Ramos (cell line): Measurements from ENCODE around the gene DDX24.
"Not testable (repeated sequence)": the region's sequence is repeated elsewhere in the genome, so short reads cannot be mapped to it uniquely, and the experiment has no call there.

ENCODE experiments used
- in situ Hi-C: fragments of 300-500 bp; cut with MboI; formaldehyde crosslinking; loops from one replicate; pipeline ENCODE4 v1.14.3; 2022; ENCODE audit warnings: low sequenced_read_pairs; ENCODE audit not compliant: unreplicated experiment

Gene DDX24

GRCh38 chr14:94088516-94088915 is 7.5 kb upstream of the DDX24 start:
- in situ Hi-C loops, result no loop called here

DNA sequence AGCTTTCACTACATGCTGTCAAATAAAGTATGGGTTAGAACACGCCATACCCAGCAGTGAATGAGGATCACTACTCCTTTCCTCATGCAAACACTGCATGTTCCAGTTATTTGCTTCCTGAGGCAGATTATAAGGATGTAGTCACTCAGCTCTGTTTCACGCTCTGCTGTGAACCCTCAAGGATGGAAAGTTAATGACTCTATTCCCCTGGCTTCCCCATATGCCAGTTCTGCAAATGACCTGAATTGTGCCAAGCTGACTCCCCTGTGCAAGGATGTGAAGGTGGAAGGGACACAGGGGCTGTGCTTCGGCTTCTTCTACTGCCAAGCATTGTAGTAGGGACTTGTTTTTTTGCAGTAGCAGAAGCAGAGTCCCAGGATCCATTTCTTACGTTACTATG is 6.9 kb upstream of the DDX24 start:
- in situ Hi-C loops, result no loop called here

DNA sequence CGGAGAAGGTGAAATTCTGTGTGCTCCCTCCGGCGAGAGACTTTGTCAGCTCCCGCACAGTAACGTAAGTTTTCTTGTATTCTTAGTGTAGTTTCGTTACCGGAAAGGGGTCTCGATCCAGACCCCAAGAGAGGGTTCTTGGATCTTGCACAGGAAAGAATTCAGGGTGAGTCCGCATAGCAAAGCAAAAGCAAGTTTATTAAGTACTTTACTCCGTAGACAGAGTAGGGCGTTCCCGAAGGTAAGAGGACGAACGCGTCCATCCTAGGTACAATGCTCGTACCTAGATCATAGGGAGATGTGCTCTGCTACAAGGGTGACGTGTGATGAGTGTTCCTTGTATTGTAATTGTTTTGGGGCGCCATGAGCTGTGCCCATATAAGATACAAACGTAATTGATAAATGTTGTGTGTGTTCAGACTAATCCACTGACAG is 401 bp upstream of the DDX24 start:
- in situ Hi-C loops, result no loop called here

GRCh38 chr14:94079891-94080620 is 946 bp downstream of the DDX24 start:
- in situ Hi-C loops, result no loop called here

GRCh38 chr14:94077823-94078222 is 3.2 kb downstream of the DDX24 start:
- in situ Hi-C loops, result no loop called here

DNA sequence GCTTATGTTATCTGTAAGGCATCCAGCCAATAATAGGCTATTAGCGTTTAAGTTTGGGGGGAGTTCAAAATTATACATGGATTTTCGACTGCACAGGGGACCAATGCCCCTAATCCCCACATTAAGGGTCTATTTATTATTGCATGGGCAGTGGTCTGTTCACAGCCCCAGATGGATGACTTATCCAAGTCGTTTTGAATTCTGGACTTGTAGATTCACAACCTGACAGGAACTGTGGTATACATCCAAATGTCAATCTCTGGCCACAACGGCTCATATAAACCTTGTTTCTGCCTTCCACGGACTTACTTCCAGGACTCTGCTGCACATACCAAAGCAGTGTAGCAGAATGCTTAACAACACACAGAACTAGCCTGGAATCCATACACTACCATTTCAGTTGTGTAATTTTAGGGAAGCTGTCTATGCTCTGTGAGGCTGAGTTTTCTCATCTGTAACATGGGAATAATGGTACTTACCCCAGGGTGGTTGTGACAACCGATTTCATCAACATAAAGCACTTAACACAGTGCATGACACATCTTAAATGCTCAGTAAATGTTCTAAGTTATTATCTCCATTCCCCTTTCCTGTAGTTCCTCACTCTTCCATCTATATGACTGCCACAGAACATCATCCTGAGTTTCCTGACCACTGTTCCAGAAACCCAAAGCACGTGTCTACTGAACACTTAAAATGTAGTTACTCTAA is 3.7 kb downstream of the DDX24 start:
- in situ Hi-C loops, result no loop called here

DNA sequence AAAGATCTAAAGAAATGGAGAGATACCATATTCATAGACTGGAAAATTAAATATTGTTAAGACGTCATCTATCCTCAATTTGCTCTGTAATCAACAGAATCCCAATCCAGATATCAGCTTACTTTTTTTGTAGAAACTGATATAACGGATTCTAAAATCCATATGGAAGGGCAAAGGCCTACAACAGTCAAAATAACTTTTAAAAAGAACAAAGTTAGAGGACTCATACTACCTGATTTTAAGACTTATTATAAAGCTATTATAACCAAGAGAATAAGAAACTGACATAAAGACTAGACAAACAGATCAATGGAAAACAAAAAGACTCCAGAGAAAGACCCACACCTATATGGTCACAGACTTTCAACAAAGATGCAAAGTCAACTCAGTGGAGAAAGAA is 6.0 kb downstream of the DDX24 start:
- in situ Hi-C loops, result no loop called here

- in situ Hi-C loops, result no loop called here
These were observed 6.5 kb downstream of the DDX24 start for GRCh38 chr14:94074534-94074933.

DNA sequence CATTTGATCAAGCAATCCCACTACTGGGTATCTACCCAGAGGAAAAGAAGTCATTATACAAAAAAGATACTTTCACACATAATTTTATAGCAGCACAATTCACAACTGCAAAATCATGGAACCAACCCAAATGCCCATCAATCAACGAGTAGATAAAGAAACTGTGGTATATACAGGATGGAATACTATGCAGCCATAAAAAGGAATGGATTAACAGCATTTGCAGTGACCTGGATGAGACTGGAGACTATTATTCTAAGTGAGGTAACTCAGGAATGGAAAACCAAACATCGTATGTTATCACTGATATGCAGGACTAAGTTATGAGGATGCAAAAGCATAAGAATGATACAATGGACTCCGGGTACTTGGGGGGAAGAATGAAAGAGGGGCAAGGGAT is 8.9 kb downstream of the DDX24 start:
- in situ Hi-C loops, result not testable (repeated sequence)

- in situ Hi-C loops, result no loop called here
These were observed 14.8 kb downstream of the DDX24 start for GRCh38 chr14:94066089-94066676.

- in situ Hi-C loops, result no loop called here
These were observed 18.6 kb downstream of the DDX24 start for GRCh38 chr14:94062344-94062940.

DNA sequence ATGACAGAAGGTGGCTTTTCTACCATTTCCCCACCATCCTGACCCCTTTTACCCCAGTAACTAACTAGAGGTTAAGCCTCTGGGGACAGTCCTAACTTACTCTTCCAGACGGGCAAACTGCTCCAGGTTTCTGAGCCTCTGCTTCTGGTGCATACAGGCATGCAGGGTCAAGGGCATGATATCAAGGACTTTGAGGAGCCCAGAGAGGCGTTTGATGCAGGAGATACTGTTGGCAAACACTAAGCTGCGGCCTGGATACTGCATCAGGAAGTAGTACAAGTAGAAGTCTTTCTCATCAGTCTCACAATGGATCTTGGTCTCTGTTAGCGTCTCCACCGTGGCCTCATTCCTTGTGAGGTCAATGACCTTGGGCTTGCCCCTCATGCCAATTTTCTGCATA is 21.0 kb downstream of the DDX24 start:
- in situ Hi-C loops, result no loop called here

- in situ Hi-C loops, result no loop called here
These were observed 22.3 kb downstream of the DDX24 start for GRCh38 chr14:94058674-94059138.

GRCh38 chr14:94058128-94058673 is 22.8 kb downstream of the DDX24 start:
- in situ Hi-C loops, result no loop called here

- in situ Hi-C loops, result no loop called here
These were observed 24.3 kb downstream of the DDX24 start for GRCh38 chr14:94056579-94057308.

GRCh38 chr14:94054936-94055335 is 26.1 kb downstream of the DDX24 start:
- in situ Hi-C loops, result no loop called here

- in situ Hi-C loops, result no loop called here
These were observed 26.6 kb downstream of the DDX24 start for GRCh38 chr14:94054401-94054800.

GRCh38 chr14:94052662-94053061 is 28.3 kb downstream of the DDX24 start:
- in situ Hi-C loops, result no loop called here

GRCh38 chr14:94052199-94052598 is 28.8 kb downstream of the DDX24 start:
- in situ Hi-C loops, result no loop called here

DNA sequence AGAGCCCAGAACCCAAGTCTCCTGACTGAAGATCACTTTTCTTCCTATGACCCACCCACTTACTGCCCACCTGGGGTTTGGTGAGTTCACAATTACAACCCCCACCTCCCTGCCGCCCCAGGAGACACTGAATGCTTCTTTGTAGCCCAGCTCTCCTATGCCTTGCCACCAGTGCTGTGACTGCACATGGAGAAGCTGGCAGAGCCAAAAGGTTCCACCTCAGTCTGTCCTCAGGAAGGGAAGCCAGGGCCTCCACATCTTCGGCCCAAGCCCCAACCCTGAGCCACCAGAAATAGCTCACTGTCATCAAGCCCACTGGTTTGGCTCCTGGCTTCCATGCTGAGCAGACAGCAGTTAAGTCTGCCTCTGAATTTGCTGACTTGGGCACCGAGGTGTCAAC is 29.2 kb downstream of the DDX24 start:
- in situ Hi-C loops, result no loop called here
